GM18870 (cell line): ENCODE measurements around the gene PLB1.

Source experiments
- ATAC-seq: cut with Tn5 transposase; IDR thresholded peaks from one replicate; pipeline ENCODE4 v1.9.1; 2021; ENCODE audit warnings: moderate library complexity; ENCODE audit not compliant: unreplicated experiment

Gene PLB1

DNA sequence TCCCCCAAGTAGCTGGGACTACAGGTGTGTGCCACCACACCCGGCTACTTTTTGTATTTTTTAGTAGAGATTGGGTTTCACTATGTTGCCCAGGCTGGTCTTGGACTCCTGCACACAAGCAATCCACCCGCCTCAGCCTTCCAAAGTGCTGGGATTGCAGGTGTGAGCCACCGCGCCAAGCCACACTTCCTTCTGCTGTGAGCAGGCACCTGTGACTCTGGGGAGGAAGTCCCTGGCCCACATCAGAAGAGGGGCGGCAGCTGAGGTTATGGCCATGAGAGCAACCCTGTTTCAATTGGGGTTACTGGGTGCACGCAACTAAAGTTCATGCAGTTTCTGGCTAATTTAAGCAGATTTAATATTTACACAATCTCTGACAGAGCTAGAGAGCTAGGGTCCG is 91.0 kb downstream of the PLB1 start:
- no peak for ATAC-seq

DNA sequence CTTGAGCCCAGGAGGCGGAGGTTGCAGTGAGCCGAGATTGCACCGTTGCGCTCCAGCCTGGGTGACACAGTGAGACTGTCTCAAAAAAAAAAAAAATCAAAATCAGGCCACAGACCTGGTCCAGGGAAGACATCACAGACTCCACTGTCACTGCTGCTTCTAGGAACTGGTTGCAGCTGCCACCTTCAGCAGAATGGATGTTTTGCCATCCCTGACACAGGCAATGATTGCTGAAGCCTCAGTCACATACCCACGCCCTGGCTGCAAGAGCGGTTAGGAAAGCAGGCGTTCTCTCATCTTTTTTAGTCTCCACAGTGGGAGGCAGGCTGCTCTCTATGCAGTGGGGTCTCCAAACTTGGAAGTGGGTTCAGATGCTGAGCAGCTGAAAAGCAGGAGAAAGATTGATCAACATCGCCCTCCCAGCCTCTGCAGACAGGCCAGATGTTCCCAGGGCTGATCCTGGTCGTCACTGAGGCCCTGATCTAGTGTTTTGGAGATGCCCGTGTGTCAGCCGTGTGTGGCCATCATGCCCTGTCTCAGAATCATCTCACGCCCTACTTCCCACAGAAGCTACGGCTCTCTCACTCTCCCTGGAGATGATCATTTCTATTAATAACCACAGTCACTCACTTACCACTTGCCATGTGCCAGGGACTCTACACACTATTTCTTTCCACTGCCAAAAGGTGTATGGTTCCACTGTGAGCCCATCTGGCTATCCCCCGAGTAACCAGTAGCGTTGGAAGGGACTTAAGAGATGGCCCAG is 91.8 kb downstream of the PLB1 start:
- ATAC-seq: no peak

DNA sequence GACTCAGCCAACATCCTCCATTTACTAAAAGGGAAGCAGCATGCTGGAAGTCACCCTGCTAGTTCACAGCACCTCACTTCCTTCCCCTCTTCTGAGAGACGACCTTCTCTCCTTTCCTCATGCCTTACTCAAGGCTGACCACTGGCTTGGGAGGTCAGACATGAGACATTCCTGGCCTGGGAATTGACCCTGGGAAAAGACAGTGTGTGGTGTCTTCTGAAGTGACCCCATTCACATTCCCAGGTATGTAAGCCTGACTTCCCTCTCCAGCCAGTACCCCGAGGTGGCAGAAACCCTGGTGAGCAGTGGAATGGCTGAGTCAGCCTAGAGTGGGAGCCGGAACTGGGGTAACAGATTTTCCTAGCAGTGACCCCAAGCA is 92.4 kb downstream of the PLB1 start:
- no peak for ATAC-seq

DNA sequence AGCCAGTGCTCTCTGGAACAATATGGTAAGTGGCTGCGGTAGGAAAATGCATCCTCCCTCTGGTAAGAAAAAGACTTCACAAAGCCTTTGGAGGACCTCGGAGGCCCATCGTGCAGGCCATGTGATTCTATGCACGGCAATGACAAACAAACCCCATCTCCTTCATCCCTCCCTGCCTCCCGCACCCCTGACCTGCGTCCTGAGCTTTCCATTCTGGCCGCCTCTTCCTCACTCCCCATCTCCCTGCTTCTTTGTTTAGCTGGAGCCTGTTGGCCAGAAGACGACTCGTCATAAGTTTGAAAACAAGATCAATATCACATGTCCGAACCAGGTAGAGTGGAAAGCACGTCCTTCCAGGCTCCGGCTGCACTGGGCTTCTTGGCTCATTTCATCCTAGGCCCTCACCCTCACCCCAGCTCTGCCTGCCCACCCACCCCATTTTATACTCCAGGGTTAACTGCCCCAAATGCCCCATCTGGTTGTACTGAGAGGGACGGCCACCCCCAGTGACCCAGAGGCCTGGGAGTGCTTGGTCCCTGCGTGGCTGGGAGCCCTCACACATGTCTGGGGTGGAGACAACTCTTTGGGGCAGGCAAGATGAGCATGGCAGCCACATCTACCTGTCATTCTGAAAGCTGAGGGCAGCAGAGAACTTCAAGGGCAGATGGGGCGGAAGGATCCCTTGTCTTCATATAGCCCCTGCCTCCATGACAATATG is 94.0 kb downstream of the PLB1 start:
- no peak for ATAC-seq

DNA sequence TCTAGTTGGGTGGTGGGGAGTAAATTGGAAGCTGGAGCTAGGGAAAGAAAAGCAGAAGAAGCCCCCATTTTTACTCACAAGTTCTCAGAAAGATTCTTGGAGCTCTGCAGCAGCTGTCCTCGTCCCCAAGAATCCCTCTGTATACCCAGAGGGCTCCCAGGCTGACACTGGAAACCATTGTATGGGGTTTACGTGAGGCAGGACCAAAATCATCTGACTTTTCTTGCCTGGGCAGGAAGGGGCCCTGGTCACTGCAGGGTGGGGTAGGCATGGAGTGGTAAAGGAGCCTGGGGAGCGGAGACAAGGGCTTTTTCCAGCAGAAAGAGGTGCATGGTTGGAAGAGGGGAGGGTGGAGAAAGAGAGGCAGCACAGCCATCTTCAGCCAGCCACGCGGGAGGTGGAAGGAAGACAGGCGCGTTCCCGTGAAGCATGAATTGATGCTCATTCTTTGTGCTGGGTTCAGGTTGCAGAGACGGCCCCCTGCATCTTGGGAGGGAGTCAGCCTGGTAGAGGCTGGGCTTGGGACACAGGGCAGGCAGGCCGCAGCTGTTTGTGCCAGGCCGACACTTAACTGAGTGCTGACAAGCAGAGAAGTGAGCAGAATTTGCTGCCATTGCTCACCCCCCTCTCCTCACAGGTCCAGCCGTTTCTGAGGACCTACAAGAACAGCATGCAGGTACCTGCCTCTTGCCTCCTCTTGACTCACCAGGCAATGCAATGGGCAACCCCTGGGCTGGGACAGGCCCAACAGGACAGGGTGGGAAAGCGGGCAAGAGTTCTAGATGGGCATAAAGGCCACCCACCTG is 94.8 kb downstream of the PLB1 start:
- no peak for ATAC-seq

- ATAC-seq: no peak
Observed at GRCh38 chr2:28591711-28592335, 96.0 kb downstream of the PLB1 start.

- ATAC-seq: no peak
Observed at GRCh38 chr2:28592481-28592880, 96.6 kb downstream of the PLB1 start.

DNA sequence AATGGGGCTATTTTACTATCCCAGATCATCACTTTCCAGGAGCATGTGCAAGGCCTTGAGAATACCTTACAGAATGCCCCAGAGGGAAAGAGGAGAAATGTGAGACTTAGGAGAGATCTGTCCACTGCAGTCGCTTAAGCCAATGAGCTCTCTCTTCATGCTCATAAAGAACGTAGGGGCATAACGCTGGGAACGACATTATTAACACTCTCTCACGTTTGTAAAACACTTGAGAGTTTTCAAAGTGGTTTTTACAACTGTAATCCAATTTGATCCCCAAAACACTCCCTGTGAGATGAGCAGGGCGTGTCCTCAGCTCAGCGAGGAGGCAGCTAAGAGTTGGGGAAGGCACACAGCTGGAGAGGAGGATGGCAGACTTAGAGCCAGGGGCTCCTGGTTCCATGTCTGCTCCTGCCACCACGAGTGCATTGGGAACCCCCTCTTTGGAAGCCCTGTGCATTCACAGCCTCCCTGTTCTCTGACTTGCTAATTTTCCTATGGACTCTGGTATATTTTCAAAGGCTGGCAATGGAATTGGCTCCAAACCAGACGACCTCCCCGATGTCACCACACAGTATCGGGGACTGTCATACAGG is 97.4 kb downstream of the PLB1 start:
- ATAC-seq: no peak

GRCh38 chr2:28594000-28594331 is 98.1 kb downstream of the PLB1 start:
- ATAC-seq: no peak

GRCh38 chr2:28594332-28595108 is 98.7 kb downstream of the PLB1 start:
- ATAC-seq: no peak

DNA sequence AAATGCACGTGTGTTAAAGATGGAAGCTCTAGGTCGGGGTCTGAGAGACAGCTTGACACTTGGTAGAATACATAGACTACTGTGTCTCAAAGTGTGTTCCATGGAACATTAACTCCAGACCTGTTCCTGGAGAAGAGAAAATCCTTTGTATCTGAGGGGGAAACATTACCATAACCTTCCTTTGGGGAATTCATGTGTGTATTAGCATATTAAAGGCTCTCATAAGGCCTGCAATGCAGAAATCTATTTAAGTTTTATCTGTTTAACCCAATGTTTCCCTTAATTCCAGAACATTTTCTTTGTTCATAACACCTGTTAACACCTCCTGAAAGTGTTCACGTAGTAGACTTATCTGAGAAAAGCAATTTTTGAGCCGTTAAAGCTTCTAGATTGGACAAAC is 99.5 kb downstream of the PLB1 start:
- ATAC-seq: no peak

- no peak for ATAC-seq
Observed at GRCh38 chr2:28598484-28598883, 102.6 kb downstream of the PLB1 start.

- no peak for ATAC-seq
Observed at GRCh38 chr2:28600181-28600580, 104.3 kb downstream of the PLB1 start.

DNA sequence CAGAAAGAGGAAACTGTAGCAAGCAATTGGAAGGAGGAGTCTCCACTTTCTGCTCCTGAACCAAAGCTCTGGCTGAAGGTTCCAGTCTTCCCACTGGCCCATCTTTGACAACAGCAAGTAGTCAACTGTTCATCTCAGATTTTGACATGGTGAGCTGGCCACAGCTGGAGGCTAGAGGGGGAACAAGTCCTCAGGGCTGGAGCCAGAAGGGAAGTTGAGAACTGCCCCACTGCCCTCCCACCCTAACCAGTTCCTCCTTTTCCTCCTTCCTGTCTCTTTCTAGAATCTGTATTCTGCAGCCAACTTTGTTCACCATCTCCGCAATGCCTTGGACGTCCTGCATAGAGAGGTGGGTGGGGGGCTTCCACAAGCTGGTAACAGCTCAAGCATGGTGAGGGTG is 105.8 kb downstream of the PLB1 start:
- ATAC-seq: no peak

- ATAC-seq: no peak
Observed at GRCh38 chr2:28602136-28602660, 106.3 kb downstream of the PLB1 start.

GRCh38 chr2:28602751-28603639 is 107.1 kb downstream of the PLB1 start:
- ATAC-seq: no peak

- ATAC-seq: no peak
Observed at GRCh38 chr2:28603821-28604220, 108.0 kb downstream of the PLB1 start.

GRCh38 chr2:28604284-28604843 is 108.5 kb downstream of the PLB1 start:
- no peak for ATAC-seq

GRCh38 chr2:28606986-28607441 is 111.2 kb downstream of the PLB1 start:
- ATAC-seq: no peak
